ENCODE results near the gene KRTAP23-1. TPM values are rescaled to one million over a fixed set of nuclear protein-coding genes. Genes with fewer than 3 reads are reported as not detected.

The KRTAP23-1 gene
- polyA plus RNA-seq, 2 of the 4 experiments (the other 2 are of a cell fraction): not detected

GRCh38 chr21:30395731-30396130 lies 47.3 kb upstream of the KRTAP23-1 start, which contains the start of gene KRTAP13-1 (continued):
- no peak for TF ChIP-seq MYC (IDR thresholded peaks at IDR 0.05; ENCODE audit: borderline replicate concordance, low read length)

- DNase-seq (ENCODE audit: low read depth in 1 of 2, low spot score in 1 of 2): no peak
- ChIA-PET CTCF (no interaction called here), POLR2A (no interaction called here)
- 2% methylated on average over 2 of the region's 2 CpGs for WGBS (ENCODE audit: missing lambda C conversion rate)
- FAIRE-seq: no peak
- TF ChIP-seq PHF8 (IDR thresholded peaks at IDR 0.05; ENCODE audit: borderline replicate concordance, low read depth) (no peak), HEYL (CRISPR knock-in tag; IDR thresholded peaks at IDR 0.05) (no peak)
- Histone ChIP-seq H3K4me2 (no peak overlapping the region), H3K9me3 (no peaks in the 10 kb centered on the region), H3K27ac (no peak overlapping the region), H3K4me1 (no peaks in the 10 kb centered on the region), H3K4me3 (no peak overlapping the region)
- ATAC-seq: no peak
Observed at GRCh38 chr21:30391492-30392025, 43.2 kb upstream of the KRTAP23-1 start.

DNA sequence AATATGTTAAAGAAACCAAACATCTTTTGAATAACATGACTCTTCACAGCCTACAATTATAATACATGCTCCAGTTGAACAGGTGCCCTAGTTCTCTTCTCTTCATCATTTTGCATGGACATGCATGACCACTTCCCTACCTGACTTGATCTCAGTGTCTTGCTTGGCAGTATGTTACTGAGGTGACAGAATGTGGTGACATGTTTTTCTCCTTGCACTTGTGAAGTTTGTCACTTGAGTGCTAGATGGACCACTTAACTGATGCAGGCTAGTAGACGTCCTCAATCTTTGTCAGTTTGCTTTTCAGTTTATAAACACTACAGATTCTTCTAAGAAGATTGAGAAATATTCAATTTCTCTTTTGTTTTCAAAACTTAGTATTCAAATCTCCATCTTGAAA lies 33.8 kb upstream of the KRTAP23-1 start:
- DNase-seq (ENCODE audit: low read depth in 1 of 2, low spot score in 1 of 2): no peak
- FAIRE-seq: no peak
- H3K4me2 ChIP-seq: no peak overlapping the region
- H3K4me3 ChIP-seq: no peak overlapping the region
- H3K9me3 ChIP-seq: no peaks in the 10 kb centered on the region
- H3K27ac ChIP-seq: no peak overlapping the region
- H3K4me1 ChIP-seq: no peaks in the 10 kb centered on the region
- ATAC-seq: no peak
- WGBS (ENCODE audit: missing lambda C conversion rate): 10% methylated on average over 1 of the region's 1 CpG
- ChIA-PET CTCF (no interaction called here), POLR2A (no interaction called here)
- TF ChIP-seq ZFP36 (IDR thresholded peaks at IDR 0.05; ENCODE audit: borderline replicate concordance, partially characterized antibody) (no peak), CBX8 (IDR thresholded peaks at IDR 0.05) (no peak), EHMT2 (IDR thresholded peaks at IDR 0.05; ENCODE audit: low read depth) (no peak), BCL3 (IDR thresholded peaks at IDR 0.05) (no peak), SMC3 (IDR thresholded peaks at IDR 0.05) (no peak)

GRCh38 chr21:30372139-30372770 lies 23.8 kb upstream of the KRTAP23-1 start, which contains the start of gene KRTAP13-2:
Gene KRTAP13-2, minus strand, starts transcription at chr21:30372271. Its CDS starts 58 bp downstream, at chr21:30372213.
- H3K4me1 ChIP-seq: no peaks in the 10 kb centered on the region
- FAIRE-seq (no peak), ATAC-seq (no peak), DNase-seq (ENCODE audit: low read depth in 1 of 2, low spot score in 1 of 2) (no peak)
- H3K27ac ChIP-seq: no peak within 1 kb of the TSS
- ChIA-PET CTCF (interaction anchor here (0.7 kb wide), 1 partner anchor 141 kb away, joined by 5 read pairs; no protein-coding TSS in a partner anchor), POLR2A (no interaction called here)
- no peak within 1 kb of the TSS for H3K4me3 ChIP-seq
- 5% methylated on average over 3 of the region's 5 CpGs for WGBS (ENCODE audit: missing lambda C conversion rate)
- TF ChIP-seq TP53 (CRISPR knock-in tag; IDR thresholded peaks at IDR 0.05): no peak
- TF ChIP-seq, protein P1, sequence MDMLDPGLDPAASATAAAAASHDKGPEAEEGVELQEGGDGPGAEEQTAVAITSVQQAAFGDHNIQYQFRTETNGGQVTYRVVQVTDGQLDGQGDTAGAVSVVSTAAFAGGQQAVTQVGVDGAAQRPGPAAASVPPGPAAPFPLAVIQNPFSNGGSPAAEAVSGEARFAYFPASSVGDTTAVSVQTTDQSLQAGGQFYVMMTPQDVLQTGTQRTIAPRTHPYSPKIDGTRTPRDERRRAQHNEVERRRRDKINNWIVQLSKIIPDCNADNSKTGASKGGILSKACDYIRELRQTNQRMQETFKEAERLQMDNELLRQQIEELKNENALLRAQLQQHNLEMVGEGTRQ (IDR thresholded peaks at IDR 0.05): no peak
- no peak for TF ChIP-seq ESRRA (IDR thresholded peaks at IDR 0.05; ENCODE audit: borderline replicate concordance, low read length)
- TF ChIP-seq E2F6 (IDR thresholded peaks at IDR 0.05; ENCODE audit: borderline replicate concordance, low read depth): no peak
- TF ChIP-seq TFCP2L1 (CRISPR knock-in tag; IDR thresholded peaks at IDR 0.05): no peak
- H3K4me2 ChIP-seq: no peak within 1 kb of the TSS
- no peaks in the 10 kb centered on the region for H3K9me3 ChIP-seq

DNA sequence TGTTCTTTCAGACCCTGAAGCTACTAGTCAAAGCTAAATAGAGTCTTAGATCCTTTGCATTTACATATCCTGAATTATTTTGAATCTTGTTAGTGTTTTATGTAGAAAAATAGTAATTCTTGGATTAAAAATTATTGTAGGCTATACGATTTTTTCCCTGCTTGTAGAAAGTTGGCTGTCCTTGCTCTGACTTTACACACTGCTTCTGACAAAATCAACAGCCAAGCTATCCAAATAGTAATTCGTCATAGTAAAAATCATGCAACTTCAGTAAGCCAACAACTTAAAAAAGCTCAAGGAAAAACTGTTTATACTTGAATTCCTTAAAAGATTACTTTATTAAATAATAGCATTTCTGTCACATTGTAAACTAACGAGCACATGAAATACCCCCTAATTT lies 7.5 kb upstream of the KRTAP23-1 start:
- DNase-seq (ENCODE audit: low read depth in 1 of 2, low spot score in 1 of 2): no peak
- ATAC-seq: no peak
- ChIA-PET CTCF (no interaction called here), POLR2A (no interaction called here)
- Histone ChIP-seq H3K4me3 (no peak overlapping the region), H3K4me1 (no peaks in the 10 kb centered on the region), H3K27ac (no peak overlapping the region), H3K4me2 (no peak overlapping the region), H3K9me3 (no peaks in the 10 kb centered on the region)
- 0% methylated on average over 3 of the region's 3 CpGs for WGBS (ENCODE audit: missing lambda C conversion rate)
- no peak for FAIRE-seq
- TF ChIP-seq CEBPB (IDR thresholded peaks at IDR 0.05): no peak
- no peak for TF ChIP-seq PHF8 (IDR thresholded peaks at IDR 0.05; ENCODE audit: borderline replicate concordance, low read depth)
- TF ChIP-seq POLR2AphosphoS2 (conservative IDR thresholded peaks at IDR 0.05; ENCODE audit: low read length): no peak
- no peak for TF ChIP-seq HEYL (CRISPR knock-in tag; IDR thresholded peaks at IDR 0.05)
- TF ChIP-seq MAZ (IDR thresholded peaks at IDR 0.05; ENCODE audit: borderline replicate concordance, low read depth, low read length): no peak
- no peak for TF ChIP-seq EP300 (IDR thresholded peaks at IDR 0.05)
- no peak for TF ChIP-seq ZNF302 (CRISPR knock-in tag; IDR thresholded peaks at IDR 0.05)
- TF ChIP-seq RAD21 (conservative IDR thresholded peaks at IDR 0.05 in 1 of 2, IDR thresholded peaks at IDR 0.05 in 1 of 2): no peak
- TF ChIP-seq, protein P2, sequence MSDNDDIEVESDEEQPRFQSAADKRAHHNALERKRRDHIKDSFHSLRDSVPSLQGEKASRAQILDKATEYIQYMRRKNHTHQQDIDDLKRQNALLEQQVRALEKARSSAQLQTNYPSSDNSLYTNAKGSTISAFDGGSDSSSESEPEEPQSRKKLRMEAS (IDR thresholded peaks at IDR 0.05): no peak
- TF ChIP-seq JUNB (IDR thresholded peaks at IDR 0.05): no peak
- TF ChIP-seq CBX2 (IDR thresholded peaks at IDR 0.05; ENCODE audit: borderline replicate concordance, low read depth): no peak
- no peak for TF ChIP-seq HES2 (IDR thresholded peaks at IDR 0.05)
